Measurements from ENCODE around the gene SLC20A1. TPM values are rescaled to one million over a fixed set of nuclear protein-coding genes. Genes with fewer than 3 reads are reported as not detected.

Gene SLC20A1
- total RNA-seq, 1 experiment from 2014 or later: 123 TPM

- Mint-ChIP-seq H3K36me3 (ENCODE audit: insufficient read depth in 1 of 3, low read depth in 3 of 3) (no peaks in the 10 kb centered on the region), H3K27ac (0 out of 7 replicates have a peak overlapping the region, but pooled peaks of 2 of the 3 experiments have one; percentile 34 to 45), H3K4me3 (peak overlapping the region in 1 of 2 experiments; percentile 22; a peak in 1 of 5 replicates), H3K9me3 (no peaks in the 10 kb centered on the region), H3K27me3 (ENCODE audit: low read depth) (no peaks in the 10 kb centered on the region; the same call in 1 of the 2 replicates), H3K4me1 (peaks cover 13% of the 10 kb centered on the region in 2 experiments)
- H3K4ac ChIP-seq (ENCODE audit: low read depth, low read length): no peak overlapping the region
- no peak overlapping the region for H3K14ac ChIP-seq (ENCODE audit: insufficient read depth, low read length)
- H3K56ac ChIP-seq (ENCODE audit: insufficient read length, low read depth, low read length): no peak overlapping the region
- H3K79me1 ChIP-seq (ENCODE audit: insufficient read depth, low read depth, low read length, poor library complexity, severe bottlenecking): no peaks in the 10 kb centered on the region
- H2BK120ac ChIP-seq (ENCODE audit: low read depth, low read length, poor library complexity, severe bottlenecking): no peak overlapping the region
- no peaks in the 10 kb centered on the region for H3K79me2 ChIP-seq (ENCODE audit: insufficient read depth, low read length)
- no peak overlapping the region for H2BK15ac ChIP-seq (ENCODE audit: low read depth, low read length)
- no peak overlapping the region for H2BK20ac ChIP-seq (ENCODE audit: low read depth, low read length, poor library complexity, severe bottlenecking)
- DNase-seq: no peak
- H2BK12ac ChIP-seq (ENCODE audit: insufficient read length, low read depth, low read length): no peak overlapping the region
- no peak overlapping the region for H2BK5ac ChIP-seq (ENCODE audit: insufficient read length, low read length)
- H3K9ac ChIP-seq (ENCODE audit: extremely low read depth, insufficient read length, low read length): no peak overlapping the region
- H3K4me1 ChIP-seq (ENCODE audit: insufficient read depth, low read length): no peaks in the 10 kb centered on the region; the same call in 1 of the 2 replicates
- WGBS (ENCODE audit: extremely low coverage, insufficient read length, low lambda C conversion rate): no CpG with 5 or more reads among the region's 22 CpGs
- no peak for TF ChIP-seq CTCF (conservative IDR thresholded peaks at IDR 0.05)
- no peaks in the 10 kb centered on the region for H3K9me3 ChIP-seq (ENCODE audit: control insufficient read depth, low read depth, low read length)
- H2AFZ ChIP-seq (ENCODE audit: low read length): no peak overlapping the region
- no peaks in the 10 kb centered on the region for H4K20me1 ChIP-seq (ENCODE audit: control insufficient read depth, insufficient read depth, insufficient read length)
- H3K27ac ChIP-seq (ENCODE audit: insufficient read length, low read depth, low read length): no peak overlapping the region
- no peak overlapping the region for H3T11ph ChIP-seq (ENCODE audit: low read length)
- no peak overlapping the region for H3K18ac ChIP-seq (ENCODE audit: insufficient read length, low read depth, low read length)
- no peak overlapping the region for H4K91ac ChIP-seq (ENCODE audit: insufficient read length, low read depth, low read length)
- H2AK5ac ChIP-seq (ENCODE audit: insufficient read length, low read length): no peak overlapping the region
- no peaks in the 10 kb centered on the region for H3K27me3 ChIP-seq (ENCODE audit: insufficient read depth, low read length)
- no peak overlapping the region for H4K5ac ChIP-seq (ENCODE audit: insufficient read length, low read depth, low read length)
- peak overlapping the region; percentile 0 for H3K4me2 ChIP-seq (ENCODE audit: insufficient read depth, insufficient read length, low read length)
- no peaks in the 10 kb centered on the region for H3K23me2 ChIP-seq (ENCODE audit: insufficient read length, low read depth, low read length, poor library complexity, severe bottlenecking)
- H3K23ac ChIP-seq (ENCODE audit: insufficient read length, low read depth, low read length): no peak overlapping the region
- no peak overlapping the region for H4K8ac ChIP-seq (replicated peaks; ENCODE audit: insufficient read length, low read depth, low read length)
These were observed 23.8 kb upstream of the SLC20A1 start for GRCh38 chr2:112621790-112622527.

Data from H9 (cell line).